ENCODE results near the gene VCX3B.

- TF ChIP-seq CTCF (IDR thresholded peaks at IDR 0.05; ENCODE audit: low read depth, low read length, missing input control) (no peak), TAF1 (conservative IDR thresholded peaks at IDR 0.05) (no peak)
These were observed 2.1 kb upstream of the VCX3B start for GRCh38 chrX:8462488-8462887.
